Measurements from ENCODE around the gene HMGN2. TPM values are rescaled to one million over a fixed set of nuclear protein-coding genes. Genes with fewer than 3 reads are reported as not detected.

HMGN2 gene
- total RNA-seq, 1 donor from 2014 or later = 158 TPM

GRCh38 chr1:26490155-26490554, 17.9 kb downstream of the HMGN2 start:
- intact Hi-C loops (cut with micrococcal nuclease) = no loop called here
- H3K27me3 ChIP-seq (ENCODE audit: low read depth) = no peaks in the 10 kb centered on the region

DNA sequence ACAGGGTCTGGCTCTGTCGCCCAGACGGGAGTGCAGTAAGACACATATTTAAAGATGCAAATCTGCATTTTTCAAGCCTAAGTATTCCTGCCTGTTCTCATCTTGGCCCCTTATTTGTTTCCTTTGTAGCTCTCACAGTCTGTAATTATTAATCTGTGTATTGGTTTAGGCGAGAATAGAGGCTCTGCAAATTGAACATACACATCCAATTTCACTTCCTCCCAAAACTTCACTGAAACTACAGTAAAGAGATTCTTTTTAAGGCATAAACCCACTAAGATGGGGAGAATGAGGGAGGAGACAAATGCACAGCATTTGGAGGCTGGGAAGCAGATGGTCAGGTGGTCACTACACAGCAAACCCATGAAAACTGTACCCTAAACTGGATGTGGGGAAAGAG, 21.0 kb downstream of the HMGN2 start:
- Histone ChIP-seq H3K27ac (replicated peaks) (no peak overlapping the region), H3K27me3 (ENCODE audit: low read depth) (no peaks in the 10 kb centered on the region), H3K4me3 (no peak overlapping the region), H3K36me3 (no peaks in the 10 kb centered on the region), H3K9me3 (replicated peaks) (no peaks in the 10 kb centered on the region), H3K4me1 (no peaks in the 10 kb centered on the region)
- no peak for DNase-seq
- intact Hi-C loops (cut with micrococcal nuclease) = no loop called here
- TF ChIP-seq CTCF (IDR thresholded peaks at IDR 0.05; ENCODE audit: borderline replicate concordance) = no peak

More at GRCh38 chr1:26490155-26490554, 17.9 kb downstream of the HMGN2 start:
- H3K4me1 ChIP-seq = no peaks in the 10 kb centered on the region
- no peaks in the 10 kb centered on the region for H3K36me3 ChIP-seq
- TF ChIP-seq CTCF (IDR thresholded peaks at IDR 0.05; ENCODE audit: borderline replicate concordance) = no peak
- H3K4me3 ChIP-seq = no peak overlapping the region
- no peak for DNase-seq
- H3K27ac ChIP-seq (replicated peaks) = no peak overlapping the region
- H3K9me3 ChIP-seq (replicated peaks) = no peaks in the 10 kb centered on the region

GRCh38 chr1:26493938-26494337, 21.7 kb downstream of the HMGN2 start:
- Histone ChIP-seq H3K4me1 (no peaks in the 10 kb centered on the region), H3K27ac (replicated peaks) (no peak overlapping the region), H3K27me3 (ENCODE audit: low read depth) (no peaks in the 10 kb centered on the region), H3K36me3 (no peaks in the 10 kb centered on the region), H3K9me3 (replicated peaks) (no peaks in the 10 kb centered on the region), H3K4me3 (no peak overlapping the region)
- TF ChIP-seq CTCF (IDR thresholded peaks at IDR 0.05; ENCODE audit: borderline replicate concordance) = no peak
- DNase-seq = no peak
- intact Hi-C loops (cut with micrococcal nuclease) = no loop called here

GRCh38 chr1:26496861-26497260, 24.6 kb downstream of the HMGN2 start:
- Histone ChIP-seq H3K4me1 (peaks cover 22% of the 10 kb centered on the region), H3K4me3 (no peak overlapping the region), H3K36me3 (no peaks in the 10 kb centered on the region), H3K9me3 (replicated peaks) (no peaks in the 10 kb centered on the region), H3K27me3 (ENCODE audit: low read depth) (no peaks in the 10 kb centered on the region), H3K27ac (replicated peaks) (no peak overlapping the region)
- no peak for DNase-seq
- intact Hi-C loops (cut with micrococcal nuclease) = no loop called here
- TF ChIP-seq CTCF (IDR thresholded peaks at IDR 0.05; ENCODE audit: borderline replicate concordance) = no peak

DNA sequence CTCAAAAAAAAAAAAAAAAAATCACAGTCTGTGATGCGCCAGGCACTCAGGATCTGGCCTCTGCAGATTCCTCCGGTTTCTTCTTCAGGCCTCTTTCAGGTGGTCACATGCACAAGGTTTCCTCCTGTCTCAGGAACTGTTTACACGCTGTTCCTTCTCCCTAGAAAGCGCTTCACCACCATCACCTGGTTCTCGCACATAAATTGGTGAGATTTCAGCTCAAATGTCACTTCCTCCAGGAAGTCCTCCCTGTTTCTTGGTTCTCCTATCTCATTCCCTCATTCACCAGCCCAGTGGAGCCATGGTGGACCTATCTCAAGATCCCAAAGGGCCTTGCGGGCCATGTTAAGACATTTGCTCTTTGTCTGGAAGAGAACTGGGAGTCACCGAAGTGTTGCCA, 26.7 kb downstream of the HMGN2 start:
- no peak for DNase-seq
- intact Hi-C loops (cut with micrococcal nuclease) = no loop called here
- TF ChIP-seq CTCF (IDR thresholded peaks at IDR 0.05; ENCODE audit: borderline replicate concordance) = no peak

More for the DNA sequence above, 26.7 kb downstream of the HMGN2 start:
- H3K27ac ChIP-seq (replicated peaks) = no peak overlapping the region
- H3K27me3 ChIP-seq (ENCODE audit: low read depth) = no peaks in the 10 kb centered on the region
- no peak overlapping the region for H3K4me3 ChIP-seq
- no peaks in the 10 kb centered on the region for H3K9me3 ChIP-seq (replicated peaks)
- H3K36me3 ChIP-seq = no peaks in the 10 kb centered on the region
- peaks cover 23% of the 10 kb centered on the region for H3K4me1 ChIP-seq

Measured in left ventricle myocardium inferior (tissue), 1 donor.